ENCODE measurements around the gene AFG1L.

- TF ChIP-seq CTCF (IDR thresholded peaks at IDR 0.05 in 8 of 11, conservative IDR thresholded peaks at IDR 0.05 in 3 of 11) (no peak), POLR2A (IDR thresholded peaks at IDR 0.05) (no peak), POLR2AphosphoS5 (IDR thresholded peaks at IDR 0.05) (no peak)
Measured at GRCh38 chr6:108304646-108305045, 9.8 kb downstream of the AFG1L start.

Data from spleen (tissue), 7 donors.